Measurements from ENCODE around the gene ZNF35. TPM values are rescaled to one million over a fixed set of nuclear protein-coding genes. Genes with fewer than 3 reads are reported as not detected.

Gene ZNF35
- total RNA-seq, 4 donors from 2014 or later = 8.2 to 13.2 (median 10.8) TPM

GRCh38 chr3:44665173-44665572 lies 16.6 kb downstream of the ZNF35 start:
- no peak for TF ChIP-seq CTCF (IDR thresholded peaks at IDR 0.05; ENCODE audit: low read depth)

GRCh38 chr3:44666346-44666745 lies 17.8 kb downstream of the ZNF35 start:
- TF ChIP-seq CTCF (IDR thresholded peaks at IDR 0.05; ENCODE audit: low read depth) = no peak

GRCh38 chr3:44669760-44670159 lies 21.2 kb downstream of the ZNF35 start:
- no peak for TF ChIP-seq CTCF (IDR thresholded peaks at IDR 0.05; ENCODE audit: low read depth)

GRCh38 chr3:44674211-44674610 lies 25.7 kb downstream of the ZNF35 start:
- TF ChIP-seq CTCF (IDR thresholded peaks at IDR 0.05; ENCODE audit: low read depth) = no peak

GRCh38 chr3:44678480-44679116 lies 30.1 kb downstream of the ZNF35 start:
- TF ChIP-seq CTCF (IDR thresholded peaks at IDR 0.05; ENCODE audit: low read depth) = no peak

GRCh38 chr3:44680921-44681455 lies 32.5 kb downstream of the ZNF35 start:
- TF ChIP-seq CTCF (IDR thresholded peaks at IDR 0.05; ENCODE audit: low read depth) = no peak

- no peak for TF ChIP-seq CTCF (IDR thresholded peaks at IDR 0.05; ENCODE audit: low read depth)
Observed at GRCh38 chr3:44682182-44682896, 33.8 kb downstream of the ZNF35 start.
